HG03457 (cell line): Measurements from ENCODE around the gene GFOD2.

Experiments used
- ATAC-seq: cut with Tn5 transposase; IDR thresholded peaks from one replicate; pipeline ENCODE4 v1.9.1; 2021; ENCODE audit warnings: moderate number of reproducible peaks; ENCODE audit not compliant: unreplicated experiment

Gene GFOD2

DNA sequence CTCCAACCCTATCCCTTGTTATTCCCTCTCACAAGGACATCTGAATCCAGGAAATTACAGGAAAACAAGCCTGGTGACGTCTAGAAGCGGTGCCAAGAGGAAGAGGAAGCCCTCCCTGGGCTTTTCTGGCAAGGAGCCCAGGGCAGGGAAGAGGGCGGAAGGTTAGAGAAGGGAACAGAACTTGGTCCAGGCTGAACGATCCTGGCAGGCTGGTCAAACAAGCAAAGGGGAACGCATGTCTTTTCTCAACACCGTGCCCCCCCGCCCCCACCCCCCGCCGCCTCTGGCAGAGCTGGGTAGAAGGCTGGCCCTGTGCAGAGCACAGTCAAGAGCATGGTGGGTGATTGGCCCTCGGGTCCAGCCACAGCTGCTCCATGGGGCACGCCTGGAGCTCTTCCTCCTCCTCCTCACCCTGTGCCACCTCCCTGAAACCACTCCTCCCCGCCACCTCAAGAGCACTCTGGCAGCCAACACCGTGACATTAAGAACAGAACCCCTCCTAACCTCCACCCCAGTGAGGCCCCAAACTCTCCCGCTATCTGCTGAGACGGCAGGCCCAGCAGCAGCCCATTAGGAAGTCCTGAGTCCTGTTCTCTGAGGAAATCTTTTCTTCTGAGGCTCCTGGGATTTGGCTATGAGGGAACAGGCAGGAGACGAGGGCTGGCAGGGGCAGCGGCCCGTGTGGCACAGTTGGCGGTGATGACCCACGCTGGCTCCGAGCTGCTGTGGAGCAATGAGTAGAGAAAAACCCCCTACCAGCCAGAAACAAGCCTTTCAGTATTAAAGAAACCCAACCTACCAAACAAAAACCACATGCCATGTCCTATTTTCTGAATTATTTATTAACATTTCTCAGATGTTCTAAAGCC, 45.2 kb downstream of the GFOD2 start:
- ATAC-seq: no peak

DNA sequence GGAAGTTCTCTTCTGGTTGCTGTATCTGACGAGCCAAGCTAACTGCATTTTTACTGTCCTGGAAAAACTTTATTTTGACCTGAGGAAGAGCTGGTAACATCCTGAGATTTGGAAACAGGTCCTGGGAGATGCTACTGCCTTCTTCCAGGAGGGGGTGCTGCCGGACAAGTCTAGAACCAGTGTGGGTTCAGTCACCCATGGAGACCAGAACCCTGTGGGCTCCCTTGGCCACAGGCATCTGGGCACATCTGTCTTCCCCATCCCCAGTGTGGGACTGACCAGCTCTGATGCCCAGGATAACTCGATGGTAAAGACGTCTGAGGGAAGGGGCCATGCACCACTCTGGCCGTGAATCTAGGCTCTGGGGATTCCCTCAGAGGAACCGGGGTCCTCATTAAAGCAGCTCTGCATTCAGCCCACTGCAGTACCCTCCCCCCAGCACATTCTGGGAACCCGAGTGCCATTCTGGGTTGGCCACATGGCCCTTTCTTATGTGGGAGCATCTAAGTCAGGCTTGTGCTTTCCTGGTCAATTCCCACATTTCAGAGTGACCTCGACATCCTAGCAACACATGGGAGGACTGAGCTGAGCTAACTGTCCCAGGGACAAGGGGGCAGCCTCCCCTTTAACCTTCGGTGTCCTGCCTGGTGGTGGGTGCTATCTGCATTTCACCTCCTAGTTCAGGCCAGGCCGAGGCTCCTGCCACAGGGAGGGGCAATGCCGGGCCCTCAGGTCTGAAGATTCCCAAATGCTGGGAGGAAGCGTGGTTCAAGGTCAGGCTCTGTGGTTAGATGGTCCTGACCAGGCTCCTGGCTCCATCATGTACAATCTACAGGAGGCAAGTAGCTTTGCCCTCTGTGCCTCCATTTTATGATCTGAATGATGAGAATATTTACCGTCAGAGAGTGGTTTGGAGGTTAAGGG, 46.1 kb downstream of the GFOD2 start:
- ATAC-seq: no peak

DNA sequence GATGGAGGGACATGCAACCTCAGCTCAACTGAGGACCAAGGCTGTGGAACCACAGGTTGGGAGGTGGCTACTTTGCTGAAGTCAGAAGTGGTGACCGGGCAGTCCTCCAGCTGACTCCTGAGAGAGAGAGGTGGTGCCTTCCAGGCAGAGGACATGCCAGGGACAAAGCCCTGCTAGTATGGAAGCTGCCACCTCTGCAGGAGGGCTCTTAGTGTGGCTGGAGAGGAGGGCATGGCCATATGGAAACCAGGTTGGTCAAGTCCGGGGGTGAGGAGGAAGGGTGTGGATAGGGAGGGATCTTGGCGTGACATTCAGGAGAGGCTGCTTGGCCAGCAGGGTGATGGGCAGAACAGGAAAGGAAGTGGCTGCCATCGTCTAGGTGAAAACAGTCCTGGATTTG, 46.8 kb downstream of the GFOD2 start:
- no peak for ATAC-seq

DNA sequence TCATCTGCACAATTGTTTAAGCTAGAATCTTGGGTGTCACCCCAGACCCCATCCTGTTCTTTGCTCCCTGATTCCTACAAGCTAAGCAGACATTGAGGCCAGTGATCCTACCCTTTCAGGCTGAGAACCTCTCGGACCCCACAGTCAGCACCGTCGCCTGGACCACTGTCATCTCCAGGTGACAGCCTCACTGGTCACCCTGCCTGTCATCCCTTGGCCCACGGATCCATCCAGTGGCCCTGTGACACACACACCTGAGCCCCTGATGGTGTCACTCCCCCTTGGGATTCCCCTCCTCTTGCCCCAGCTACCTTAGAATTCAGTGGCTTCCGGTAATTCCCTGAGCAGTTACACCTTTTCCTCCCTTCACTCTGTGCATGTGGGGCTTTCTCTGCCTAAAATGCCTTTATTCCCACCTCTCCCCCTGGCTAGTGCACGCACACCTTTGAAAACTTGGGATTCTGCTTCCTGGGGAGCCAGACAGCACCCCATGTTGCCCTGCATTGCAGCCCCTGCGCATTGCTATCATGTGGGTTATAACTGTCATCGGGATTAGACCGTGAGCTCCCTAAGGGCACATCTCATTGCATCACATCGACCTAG, 49.5 kb downstream of the GFOD2 start:
- no peak for ATAC-seq

DNA sequence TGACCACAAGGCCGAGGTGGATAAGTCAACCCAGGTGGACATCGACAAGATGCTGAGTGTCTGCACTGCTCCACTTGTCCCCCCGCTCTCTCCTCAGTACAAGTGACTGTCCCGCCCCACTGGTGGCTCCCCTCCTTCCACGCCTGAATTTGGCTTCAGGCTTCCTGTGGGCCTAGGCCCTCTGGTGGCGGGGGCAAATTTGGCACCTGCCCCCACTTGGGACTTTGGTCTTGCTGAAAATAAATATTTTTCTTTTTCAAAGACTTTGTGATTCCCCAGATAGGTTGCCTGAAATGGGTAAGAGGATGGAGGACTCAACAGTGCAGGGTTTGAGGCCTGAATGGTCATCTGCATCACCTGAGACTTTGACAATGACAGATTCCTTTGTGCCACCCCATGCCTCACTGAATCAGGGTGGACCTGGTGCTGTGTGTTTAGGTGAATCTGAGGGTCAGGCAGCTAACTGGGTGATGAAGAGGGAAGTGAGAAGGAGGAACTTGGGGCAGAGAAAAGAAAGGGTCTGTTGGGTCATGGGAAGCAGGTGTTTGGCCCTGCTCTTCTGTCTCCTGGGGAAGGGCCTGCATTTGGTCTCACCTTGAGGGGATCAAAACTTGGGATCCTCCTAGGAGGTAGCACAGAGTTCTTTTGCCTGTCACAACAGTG, 50.5 kb downstream of the GFOD2 start:
- ATAC-seq: no peak

DNA sequence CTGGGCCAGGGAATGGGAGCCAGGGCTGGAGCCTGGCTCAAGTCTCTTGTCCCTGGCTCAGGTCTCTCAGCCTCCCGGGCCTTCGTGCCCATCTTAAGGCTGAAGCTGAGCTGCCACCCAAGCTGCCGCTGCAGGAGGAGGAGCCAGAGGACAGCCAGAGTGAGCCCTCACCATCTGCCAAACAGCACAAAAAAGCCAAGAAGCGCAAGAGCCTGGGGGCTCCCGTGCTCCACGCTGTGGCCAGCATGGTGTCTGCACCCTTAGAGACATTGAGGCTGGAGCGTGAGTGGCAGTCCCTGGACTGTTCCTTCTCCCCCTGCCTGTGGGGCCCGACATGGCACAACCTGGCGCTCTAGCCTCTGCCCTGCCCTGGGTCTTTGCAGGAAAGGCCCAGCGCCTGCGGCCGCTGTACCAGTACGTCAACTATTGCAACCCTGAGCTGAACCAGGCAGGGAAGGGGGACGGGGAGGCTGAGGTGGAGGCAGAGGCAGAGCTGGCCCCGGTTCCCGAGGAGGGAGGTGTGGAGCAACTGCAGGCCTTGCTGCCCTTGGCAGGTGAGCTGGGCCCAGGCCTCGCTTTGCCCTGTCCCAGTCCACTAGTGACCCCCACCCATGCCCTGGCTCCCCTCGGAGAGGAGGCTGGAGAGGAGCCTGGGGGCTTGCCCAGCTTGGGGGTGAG, 51.2 kb downstream of the GFOD2 start:
- no peak for ATAC-seq

DNA sequence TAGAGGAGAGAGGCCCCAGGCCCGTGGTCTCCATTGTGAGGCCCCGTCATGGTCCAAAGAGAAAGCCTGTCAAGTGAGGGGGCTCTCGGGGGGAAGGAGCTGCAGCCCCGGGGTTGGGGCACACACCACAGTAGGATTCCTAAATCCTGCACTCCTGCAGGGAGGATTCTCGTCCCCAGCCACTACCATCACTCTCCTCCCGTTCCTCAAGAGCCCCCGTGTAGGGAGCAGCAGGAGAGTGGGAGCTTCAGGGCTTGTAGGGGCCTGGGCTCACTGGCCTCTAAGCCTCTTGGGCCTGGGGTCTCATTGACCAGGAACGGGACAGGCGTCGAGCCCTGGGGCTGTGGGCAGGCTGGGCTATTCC, 51.7 kb downstream of the GFOD2 start:
- ATAC-seq: no peak

DNA sequence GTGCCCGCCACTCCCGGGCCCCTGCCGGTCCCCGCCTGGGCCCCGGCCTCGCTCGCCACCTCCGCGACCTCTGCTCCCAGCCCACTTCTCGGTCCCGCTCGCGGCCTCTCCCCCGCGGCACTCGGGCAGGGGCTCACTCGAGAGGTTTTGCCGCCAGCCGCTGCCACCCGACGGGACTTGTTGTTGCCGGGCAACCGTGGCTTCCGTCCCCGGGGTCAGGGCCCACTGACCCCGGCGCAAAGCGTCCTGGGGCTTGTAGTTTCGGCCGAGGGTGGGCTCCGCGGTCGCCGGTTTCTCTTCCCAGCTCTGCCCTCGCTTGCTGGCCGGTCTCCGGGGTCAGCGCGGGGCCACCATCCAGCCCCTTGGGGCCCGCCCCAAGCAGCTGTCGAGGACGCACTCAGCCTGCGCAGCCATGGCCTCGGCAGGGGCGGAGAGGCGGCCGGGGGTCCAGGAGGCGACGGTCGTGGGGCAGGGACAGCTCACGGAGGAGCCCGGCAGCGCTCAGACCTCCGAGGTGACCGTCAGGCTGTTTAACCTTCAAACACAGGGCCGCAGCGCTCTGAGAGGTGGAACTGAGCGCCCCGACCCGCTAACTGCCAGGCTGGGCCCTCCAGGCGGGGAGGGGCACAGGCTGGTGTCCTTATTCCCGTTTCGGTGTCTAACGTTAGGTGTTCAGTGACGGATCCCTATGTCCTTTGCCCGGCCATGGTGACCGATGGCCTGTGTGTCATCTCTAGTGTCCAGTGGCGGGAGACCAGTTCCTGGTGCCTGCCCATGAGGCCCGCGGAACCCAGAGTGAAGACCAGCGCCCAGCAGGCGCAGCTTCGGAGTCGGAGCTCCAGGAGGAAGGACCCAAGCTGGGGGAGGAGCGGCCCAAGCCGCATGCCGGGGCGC, 52.3 kb downstream of the GFOD2 start, which contains the start of the genes C16orf86 and ENKD1:
C16orf86 (plus strand) TSS at position 256 of the 894 bp plus-strand sequence; CDS start at position 413, 157 bp downstream.
ENKD1 (minus strand) TSS at position 192 of the 894 bp plus-strand sequence. CDS start 308 bp downstream, outside the sequence.
- ATAC-seq: no peak

DNA sequence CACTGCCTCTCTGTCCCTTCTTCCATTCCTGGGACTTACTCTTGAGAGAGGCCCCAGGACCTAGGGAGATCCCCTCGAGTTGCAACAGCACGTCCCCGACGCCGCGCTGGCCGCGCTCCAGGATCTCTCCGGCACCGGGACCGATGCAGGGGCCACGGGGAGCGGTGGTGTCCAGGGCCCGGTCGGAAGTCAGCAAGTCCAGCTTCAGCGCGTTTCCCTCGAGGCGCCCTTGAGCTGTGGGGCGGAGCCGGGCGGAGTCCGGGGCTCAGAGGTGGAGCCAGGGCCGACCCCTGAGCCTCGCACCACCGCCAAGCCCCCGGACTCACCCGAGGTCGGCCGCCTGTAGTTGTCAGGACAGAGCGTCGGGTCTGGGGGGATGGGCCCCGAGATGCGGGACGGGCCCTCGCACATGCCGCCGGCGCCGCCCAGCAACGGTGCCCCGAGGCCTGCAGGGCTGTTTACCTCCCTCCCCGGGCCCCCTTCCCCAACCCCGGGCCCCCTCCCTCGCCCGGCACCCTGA, 53.0 kb downstream of the GFOD2 start:
- ATAC-seq: no peak

DNA sequence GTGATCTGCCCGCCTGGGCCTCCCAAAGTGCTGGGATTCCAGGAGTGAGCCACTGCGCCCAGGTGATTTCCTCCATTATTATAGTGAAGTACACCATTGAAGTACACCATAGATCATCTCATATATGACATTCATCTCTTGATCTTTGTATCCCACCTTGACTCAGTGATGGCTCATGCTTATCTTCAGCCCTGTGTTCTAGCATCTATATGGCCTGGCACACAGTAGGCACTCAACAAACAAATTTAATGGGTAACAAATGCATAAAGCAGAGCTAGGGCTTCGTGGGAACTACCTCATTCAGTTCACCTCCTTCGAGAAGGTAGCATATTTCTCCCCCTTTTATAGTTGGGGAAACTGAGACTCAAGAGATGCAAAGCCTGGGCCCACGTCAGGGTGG, 53.5 kb downstream of the GFOD2 start:
- no peak for ATAC-seq

DNA sequence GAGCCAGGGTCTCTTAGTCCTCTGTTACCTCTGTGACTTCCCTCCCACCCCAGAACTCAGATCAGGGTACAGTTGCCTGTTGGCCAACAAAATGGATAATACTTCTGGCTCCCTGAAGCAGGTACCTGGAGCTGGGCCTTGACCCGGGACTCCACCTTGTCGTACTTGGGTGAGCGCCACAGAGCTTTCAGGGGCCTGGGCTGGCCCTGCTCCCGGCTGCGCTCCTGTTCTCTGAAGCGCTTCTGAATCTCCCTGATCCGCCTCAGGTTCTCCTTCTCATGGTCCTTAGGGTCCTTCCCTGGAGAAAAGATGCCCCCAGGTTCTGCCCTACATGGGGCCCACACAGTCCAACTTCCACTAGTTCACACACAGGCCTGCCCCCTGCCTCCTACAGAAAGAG, 54.2 kb downstream of the GFOD2 start:
- ATAC-seq: no peak

DNA sequence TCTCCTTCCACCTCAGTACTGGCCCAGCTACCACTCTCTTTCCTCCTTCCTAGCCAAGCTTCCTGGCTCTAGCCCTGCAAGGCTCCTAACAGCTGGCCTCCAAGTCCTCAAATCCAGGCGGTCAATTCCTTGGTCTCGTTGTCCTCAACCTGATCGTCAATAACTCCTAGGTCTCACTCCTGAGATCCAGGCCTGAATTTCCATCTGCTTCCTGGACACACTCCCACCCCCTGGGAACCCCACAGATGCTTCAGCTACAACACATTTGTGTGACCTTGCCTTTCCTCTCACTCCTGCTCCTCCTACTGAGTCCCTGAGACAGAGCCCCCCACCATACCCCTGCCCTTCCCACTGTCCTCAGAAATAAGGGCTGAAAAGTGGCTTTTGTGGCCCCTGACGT, 54.9 kb downstream of the GFOD2 start:
- ATAC-seq: no peak

DNA sequence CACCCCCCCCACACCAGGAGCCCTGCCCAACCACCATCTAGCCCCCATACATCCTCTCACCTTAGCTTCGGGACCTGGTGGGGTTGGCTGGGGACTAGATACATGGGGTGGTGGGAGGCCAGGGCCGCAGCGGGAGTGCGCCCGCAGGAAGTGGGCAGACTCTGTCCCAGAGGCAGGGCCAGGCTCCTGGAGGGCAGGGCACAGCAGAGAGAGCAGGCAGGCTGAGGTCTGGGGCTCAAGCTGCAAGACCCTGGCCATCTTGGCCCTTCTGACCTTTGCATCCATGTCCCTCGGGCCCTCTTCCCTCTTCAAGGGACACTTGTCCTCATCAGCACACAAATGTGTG, 55.3 kb downstream of the GFOD2 start:
- no peak for ATAC-seq

DNA sequence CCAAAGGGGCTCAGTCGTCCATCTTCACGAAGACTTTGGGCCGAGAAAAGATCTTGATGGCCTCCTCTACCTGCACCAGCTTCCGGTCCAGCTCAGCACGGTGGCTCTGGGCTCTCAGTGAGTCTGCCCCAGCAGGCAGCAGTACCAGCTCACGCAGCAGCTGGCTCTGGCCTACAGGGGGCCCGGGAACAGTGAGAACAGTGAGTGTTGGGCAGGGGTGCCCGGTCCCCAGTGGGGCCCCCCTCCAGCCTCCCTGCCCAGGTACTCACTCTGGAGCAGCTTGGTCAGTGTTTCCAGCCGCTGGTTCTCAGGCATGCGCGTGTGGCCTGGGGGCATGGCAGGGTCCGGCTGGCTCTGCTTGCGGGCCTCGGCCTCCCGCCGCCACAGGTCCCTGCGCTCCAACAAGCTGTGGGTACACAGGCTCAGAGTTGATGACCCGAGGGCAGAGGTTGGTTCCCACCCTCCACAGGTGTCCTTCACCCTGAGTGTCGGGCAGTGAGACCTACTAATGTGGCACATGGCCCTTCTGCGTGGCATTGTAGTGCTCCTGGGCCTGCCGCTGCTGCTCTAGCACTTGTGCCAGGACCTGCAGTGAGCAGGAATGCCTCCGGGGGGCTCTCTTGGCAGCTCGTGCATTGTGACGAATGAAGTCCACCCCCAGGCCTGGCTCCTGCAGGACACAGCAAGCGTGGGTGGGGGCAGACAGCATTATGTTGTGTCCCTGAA, 55.8 kb downstream of the GFOD2 start:
- ATAC-seq: no peak

DNA sequence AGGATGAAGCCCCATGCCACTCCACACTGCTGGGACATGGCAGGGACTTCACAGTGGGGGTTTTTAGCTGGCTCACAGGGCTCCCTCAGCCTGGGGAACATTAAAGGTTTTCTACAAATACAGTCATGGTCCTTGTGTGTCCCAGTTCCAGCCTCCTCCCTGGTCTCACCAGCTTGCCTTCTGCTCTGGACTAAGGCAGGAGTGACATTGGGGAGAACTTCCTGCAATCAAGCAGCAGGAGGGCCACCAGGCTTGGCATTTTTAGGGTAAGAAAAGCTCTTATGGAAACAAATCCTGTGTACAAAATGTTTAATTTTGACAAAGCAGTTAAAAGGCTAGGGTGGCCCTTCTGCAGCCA, 56.5 kb downstream of the GFOD2 start:
- ATAC-seq: no peak

DNA sequence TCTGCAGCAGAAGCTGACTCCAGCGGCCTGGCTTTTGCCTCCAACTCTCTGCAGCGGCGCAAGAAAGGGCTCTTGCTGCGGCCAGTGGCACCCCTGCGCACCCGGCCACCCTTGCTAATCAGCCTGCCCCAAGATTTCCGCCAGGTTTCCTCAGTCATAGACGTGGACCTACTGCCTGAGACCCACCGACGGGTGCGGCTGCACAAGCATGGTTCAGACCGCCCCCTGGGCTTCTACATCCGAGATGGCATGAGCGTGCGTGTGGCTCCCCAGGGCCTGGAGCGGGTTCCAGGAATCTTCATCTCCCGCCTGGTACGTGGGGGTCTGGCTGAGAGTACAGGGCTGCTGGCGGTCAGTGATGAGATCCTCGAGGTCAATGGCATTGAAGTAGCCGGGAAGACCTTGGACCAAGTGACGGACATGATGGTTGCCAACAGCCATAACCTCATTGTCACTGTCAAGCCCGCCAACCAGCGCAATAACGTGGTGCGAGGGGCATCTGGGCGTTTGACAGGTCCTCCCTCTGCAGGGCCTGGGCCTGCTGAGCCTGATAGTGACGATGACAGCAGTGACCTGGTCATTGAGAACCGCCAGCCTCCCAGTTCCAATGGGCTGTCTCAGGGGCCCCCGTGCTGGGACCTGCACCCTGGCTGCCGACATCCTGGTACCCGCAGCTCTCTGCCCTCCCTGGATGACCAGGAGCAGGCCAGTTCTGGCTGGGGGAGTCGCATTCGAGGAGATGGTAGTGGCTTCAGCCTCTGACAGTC, 57.0 kb downstream of the GFOD2 start:
- no peak for ATAC-seq

DNA sequence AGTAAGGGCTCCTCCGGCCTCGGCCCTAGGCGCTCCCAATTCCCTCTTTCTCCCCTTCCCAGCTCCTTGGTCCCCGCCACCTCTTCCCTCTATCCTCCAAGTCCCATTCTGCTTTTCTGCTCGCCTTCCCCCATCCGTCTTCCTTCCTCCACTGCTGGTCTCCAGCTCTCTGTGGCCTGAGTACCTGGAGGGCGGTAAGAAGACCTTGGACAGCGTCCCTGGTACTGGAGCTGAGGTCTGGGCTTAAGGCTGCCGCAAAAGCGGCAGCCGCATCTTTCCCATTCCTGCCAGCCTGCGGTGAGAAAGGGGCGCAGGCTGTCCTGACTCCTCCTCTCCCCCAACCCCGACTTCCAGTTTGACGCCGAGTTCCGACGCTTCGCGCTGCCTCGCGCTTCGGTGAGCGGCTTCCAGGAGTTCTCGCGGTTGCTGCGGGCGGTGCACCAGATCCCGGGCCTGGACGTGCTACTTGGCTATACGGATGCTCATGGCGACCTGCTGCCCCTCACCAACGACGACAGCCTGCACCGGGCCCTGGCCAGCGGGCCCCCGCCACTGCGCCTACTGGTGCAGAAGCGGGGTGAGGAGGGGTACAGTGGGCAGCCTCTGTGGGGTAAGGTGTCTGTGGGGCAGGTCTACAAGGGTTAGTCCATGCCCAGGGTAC, 57.9 kb downstream of the GFOD2 start:
- no peak for ATAC-seq
